Naive thymus-derived CD4-positive, alpha-beta T cell (primary cell): ENCODE results near the gene CHAT. TPM values are rescaled to one million over a fixed set of nuclear protein-coding genes. Genes with fewer than 3 reads are reported as not detected.

Experiments used
- ATAC-seq: fragments of 150-1000 bp; cut with Tn5 transposase; 2 replicates; pipeline ENCODE4 v1.10.0; 2021; ENCODE audit warnings: mild to moderate bottlenecking, moderate library complexity
- CTCF ChIA-PET: fragments of 350-600 bp; sonication (Branson Sonifier 250); formaldehyde crosslinking; loops from one replicate; lab custom pipeline; 2021; ENCODE audit warnings: antibody characterized with exemption; lab: Charles Lee
- POLR2A ChIA-PET: fragments of 350-600 bp; sonication (Branson Sonifier 250); formaldehyde crosslinking; loops from one replicate; lab custom pipeline; 2021; ENCODE audit warnings: antibody characterized with exemption, inconsistent platforms; lab: Charles Lee
- DNase-seq, 9 donors: peaks; one replicate each; pipeline versions ENCODE4 v3.0.0 to v3.0.0-alpha.2; 2020 to 2022; ENCODE audit warnings: mixed read lengths in 1 of 9
- H3K27ac ChIP-seq: one replicate; pipeline ENCODE4 v1.7.0; 2013; ENCODE audit warnings: mild to moderate bottlenecking, low read depth, low read length, moderate library complexity
- H3K27me3 ChIP-seq, 2 donors: one replicate each; pipeline ENCODE4 v1.7.0; 2013; ENCODE audit warnings: low read length in 2 of 2, mild to moderate bottlenecking in 2 of 2, moderate library complexity in 2 of 2; ENCODE audit not compliant: control insufficient read depth in 2 of 2, insufficient read depth in 2 of 2
- H3K36me3 ChIP-seq, 3 experiments: 1 replicate in 2 of 3; 2 replicates in 1 of 3; pipeline ENCODE4 v1.7.0; 2013; ENCODE audit warnings: low read length in 3 of 3, mild to moderate bottlenecking in 3 of 3, moderate library complexity in 1 of 3; ENCODE audit not compliant: insufficient read depth in 3 of 3, control insufficient read depth in 2 of 3
- H3K4me1 ChIP-seq, 2 donors: one replicate each; pipeline ENCODE4 v1.7.0; 2013; ENCODE audit warnings: low read length in 2 of 2, mild to moderate bottlenecking in 2 of 2, moderate library complexity in 1 of 2; ENCODE audit not compliant: control insufficient read depth in 2 of 2, insufficient read depth in 2 of 2
- H3K4me3 ChIP-seq: 2 replicates; pipeline ENCODE4 v1.7.0; 2013; ENCODE audit warnings: mild to moderate bottlenecking, low read length
- H3K9me3 ChIP-seq, 3 experiments: 1 replicate in 2 of 3; 2 replicates in 1 of 3; pipeline ENCODE4 v1.7.0; 2013; ENCODE audit warnings: low read length in 3 of 3; ENCODE audit not compliant: control insufficient read depth in 2 of 3
- H3K27ac Mint-ChIP-seq, 9 donors: one replicate each; pipeline ENCODE4 v1.8.0; 2020 to 2022; ENCODE audit warnings: mixed read lengths in 9 of 9, mild to moderate bottlenecking in 8 of 9, moderate library complexity in 5 of 9, inconsistent platforms in 2 of 9
- H3K27me3 Mint-ChIP-seq, 5 donors: one replicate each; pipeline ENCODE4 v1.8.0; 2021 to 2022; ENCODE audit warnings: mixed read lengths in 5 of 5, mild to moderate bottlenecking in 1 of 5
- H3K36me3 Mint-ChIP-seq, 5 donors: one replicate each; pipeline ENCODE4 v1.8.0; 2020 to 2022; ENCODE audit warnings: mixed read lengths in 5 of 5, mild to moderate bottlenecking in 3 of 5, inconsistent platforms in 1 of 5
- H3K4me1 Mint-ChIP-seq, 7 donors: one replicate each; pipeline ENCODE4 v1.8.0; 2020 to 2022; ENCODE audit warnings: mixed read lengths in 7 of 7, mild to moderate bottlenecking in 3 of 7, inconsistent platforms in 1 of 7
- H3K4me3 Mint-ChIP-seq, 10 donors: one replicate each; pipeline ENCODE4 v1.8.0; 2020 to 2022; ENCODE audit warnings: mild to moderate bottlenecking in 10 of 10, mixed read lengths in 10 of 10, moderate library complexity in 6 of 10, inconsistent platforms in 2 of 10
- H3K9me3 Mint-ChIP-seq, 11 donors: one replicate each; pipeline ENCODE4 v1.8.0; 2020 to 2022; ENCODE audit warnings: mixed read lengths in 11 of 11, mild to moderate bottlenecking in 4 of 11, inconsistent platforms in 1 of 11, moderate library complexity in 1 of 11
- intact Hi-C, 2 donors: fragments of 100-400 bp; cut with micrococcal nuclease; formaldehyde crosslinking; loops; one replicate each; pipeline ENCODE4 v1.15.1; 2023
- polyA plus RNA-seq, 2 donors: library from polyadenylated mRNA; unstranded; fragments of 300-500 nt; fragmentation: Illumina TruSeq; gene quantifications; one replicate each; pipeline ENCODE4 v1.2.3, GENCODE V29; 2021
- total RNA-seq, 6 experiments: library from RNA in 5 of 6; stranded (reverse) in 5 of 6; gene quantifications; 1 replicate in 5 of 6; 2 replicates in 1 of 6; pipeline ENCODE4 v1.2.3 and lab custom pipeline; 2021 to 2026

Gene CHAT
- total and polyA plus RNA-seq, 7 experiments from 2014 or later = not detected

DNA sequence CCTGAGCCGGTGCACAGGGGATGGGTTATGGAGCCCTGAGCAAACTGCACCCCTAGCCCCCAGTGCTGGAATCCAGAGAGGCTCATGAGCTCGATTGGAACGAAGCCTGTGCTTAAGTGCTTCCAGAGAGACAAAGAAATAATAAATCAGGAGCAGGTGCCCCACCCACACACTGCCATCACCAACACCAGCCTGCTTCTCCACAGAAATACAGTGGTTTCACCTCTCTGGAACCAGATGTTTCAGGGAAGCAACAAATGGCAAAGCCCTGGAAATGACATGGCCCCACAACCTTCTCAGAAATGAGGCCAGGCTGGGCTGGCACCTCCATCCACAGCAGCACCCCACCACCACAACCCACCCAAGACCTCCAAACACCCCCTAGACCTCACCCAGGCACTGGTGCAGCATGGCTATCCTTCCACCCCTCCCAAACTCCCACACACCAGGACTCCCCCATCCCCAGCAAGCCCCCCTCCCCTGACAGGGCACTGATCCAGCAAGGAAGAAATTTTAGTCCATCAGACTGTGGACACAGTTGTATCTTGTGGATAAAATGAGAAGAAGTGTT, 7.8 kb upstream of the CHAT start:
- Histone ChIP-seq H3K36me3 (no peaks in the 10 kb centered on the region), H3K9me3 (no peaks in the 10 kb centered on the region), H3K27ac (no peak overlapping the region), H3K4me3 (no peak overlapping the region), H3K4me1 (no peaks in the 10 kb centered on the region), H3K27me3 (peaks cover 0 to 4% of the 10 kb centered on the region in 2 donors)
- H3K4me3 Mint-ChIP-seq = no peak overlapping the region
- CTCF ChIA-PET = no interaction called here
- H3K36me3 Mint-ChIP-seq = peaks cover 0 to 12% (median 0%) of the 10 kb centered on the region in 5 donors
- peaks cover 39 to 74% (median 69%) of the 10 kb centered on the region in 5 donors for H3K27me3 Mint-ChIP-seq
- intact Hi-C loops = no loop called here
- DNase-seq = peak in 1 of 9 donors; percentile 3
- peaks cover 0 to 18% (median 8%) of the 10 kb centered on the region in 7 donors for H3K4me1 Mint-ChIP-seq
- H3K27ac Mint-ChIP-seq = peak overlapping the region in 1 of 9 donors; percentile 58
- POLR2A ChIA-PET = no interaction called here
- peaks cover 0 to 22% (median 6%) of the 10 kb centered on the region in 11 donors for H3K9me3 Mint-ChIP-seq
- ATAC-seq = no peak

DNA sequence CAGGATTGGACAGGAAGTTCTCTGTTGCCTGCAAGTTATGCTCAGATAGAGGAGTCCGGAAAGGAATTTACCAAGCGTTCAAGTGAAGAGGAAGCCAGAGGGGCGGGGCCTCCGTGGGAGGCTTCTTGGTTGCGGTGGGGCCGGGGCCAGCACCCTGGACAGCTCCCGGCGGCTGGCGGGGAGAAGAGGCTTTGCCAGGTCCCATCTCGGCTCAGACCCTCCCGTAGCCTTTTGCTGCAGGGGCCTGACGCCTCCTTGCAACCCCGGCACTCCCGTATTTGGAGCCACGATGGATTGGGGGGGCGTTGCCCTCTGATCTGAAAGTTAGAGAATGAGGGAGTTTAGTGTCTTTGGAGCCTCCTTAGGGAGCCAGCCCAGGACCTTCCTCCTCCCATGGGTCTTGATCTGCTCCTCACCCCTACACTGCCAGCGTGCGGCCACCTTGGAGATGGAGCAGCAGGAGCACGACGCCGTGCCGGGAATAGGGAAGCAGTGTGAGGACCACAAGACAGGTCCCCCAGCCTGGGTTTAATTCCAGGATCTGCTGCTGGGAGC, 6.8 kb upstream of the CHAT start:
- intact Hi-C loops = loop anchor here in 1 of 2 donors (1.0 kb wide), 2 partner anchors 155 to 209 kb away; partner anchors contain the start of gene OGDHL
- peak; percentile 26 to 86 (median 58) for DNase-seq
- POLR2A ChIA-PET = no interaction called here
- peaks cover 0 to 24% (median 8%) of the 10 kb centered on the region in 11 donors for H3K9me3 Mint-ChIP-seq
- peaks cover 49 to 76% (median 71%) of the 10 kb centered on the region in 5 donors for H3K27me3 Mint-ChIP-seq
- CTCF ChIA-PET = no interaction called here
- peak; percentile 82 for ATAC-seq
- Histone ChIP-seq H3K9me3 (no peaks in the 10 kb centered on the region), H3K4me3 (no peak overlapping the region), H3K27me3 (peaks cover 0 to 4% of the 10 kb centered on the region in 2 donors), H3K4me1 (no peaks in the 10 kb centered on the region), H3K36me3 (no peaks in the 10 kb centered on the region), H3K27ac (no peak overlapping the region)
- no peak overlapping the region for H3K27ac Mint-ChIP-seq
- H3K36me3 Mint-ChIP-seq = peaks cover 0 to 12% (median 0%) of the 10 kb centered on the region in 5 donors
- no peak overlapping the region for H3K4me3 Mint-ChIP-seq
- H3K4me1 Mint-ChIP-seq = peaks cover 4 to 18% (median 8%) of the 10 kb centered on the region in 7 donors

DNA sequence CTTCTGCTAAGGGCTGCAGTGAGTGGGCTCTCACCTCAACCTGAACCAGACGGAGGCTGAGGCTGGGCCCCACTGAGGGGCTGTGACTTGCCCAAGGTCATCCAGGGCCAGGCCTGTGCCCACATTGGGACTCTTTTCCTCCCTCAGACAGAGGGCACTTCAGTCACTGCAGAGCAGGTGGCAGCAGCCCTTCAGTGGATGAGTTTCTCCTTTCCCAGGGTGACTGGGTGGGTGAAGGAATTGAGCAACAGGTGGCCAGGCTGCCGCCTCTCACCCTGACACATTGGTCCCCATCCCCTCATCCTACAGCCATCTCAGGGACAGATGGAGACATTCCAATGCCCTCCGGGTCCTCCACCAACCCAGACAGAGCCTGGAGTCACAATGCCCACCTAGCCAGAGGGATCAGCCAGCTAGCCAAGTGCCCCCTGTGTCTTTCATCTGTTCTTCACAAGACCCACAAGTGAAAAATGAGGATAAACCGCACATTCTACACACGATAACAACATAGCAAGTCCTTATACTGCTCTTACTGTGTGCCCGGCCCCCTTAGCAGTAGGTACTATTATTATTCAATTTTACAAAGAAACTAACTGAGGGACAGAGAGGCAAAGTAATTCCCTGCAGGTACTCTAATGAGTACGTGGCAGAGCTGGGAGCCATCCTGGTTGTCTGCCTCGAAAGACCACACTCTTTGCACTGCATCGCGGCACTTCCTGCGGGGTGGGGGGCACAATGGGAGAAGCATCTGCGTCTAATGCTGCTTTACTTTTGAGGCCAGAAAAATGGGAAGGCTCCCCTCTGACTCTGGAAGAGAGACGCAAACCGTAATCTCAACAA, 5.5 kb upstream of the CHAT start:
- Mint-ChIP-seq H3K27ac (peak overlapping the region in 1 of 9 donors; percentile 7), H3K27me3 (peaks cover 62 to 76% (median 72%) of the 10 kb centered on the region in 5 donors), H3K9me3 (peaks cover 0 to 31% (median 11%) of the 10 kb centered on the region in 11 donors), H3K36me3 (peaks cover 0 to 15% (median 0%) of the 10 kb centered on the region in 5 donors), H3K4me1 (peaks cover 4 to 24% (median 11%) of the 10 kb centered on the region in 7 donors), H3K4me3 (peak overlapping the region in 2 of 10 donors; percentile 12 to 18)
- ChIA-PET CTCF (no interaction called here), POLR2A (no interaction called here)
- ATAC-seq (no peak), DNase-seq (no peak)
- peaks cover 4 to 5% of the 10 kb centered on the region in 2 donors for H3K27me3 ChIP-seq
- no peaks in the 10 kb centered on the region for H3K9me3 ChIP-seq
- H3K4me3 ChIP-seq = no peak overlapping the region
- H3K4me1 ChIP-seq = no peaks in the 10 kb centered on the region
- no peak overlapping the region for H3K27ac ChIP-seq
- intact Hi-C loops = no loop called here
- no peaks in the 10 kb centered on the region for H3K36me3 ChIP-seq

DNA sequence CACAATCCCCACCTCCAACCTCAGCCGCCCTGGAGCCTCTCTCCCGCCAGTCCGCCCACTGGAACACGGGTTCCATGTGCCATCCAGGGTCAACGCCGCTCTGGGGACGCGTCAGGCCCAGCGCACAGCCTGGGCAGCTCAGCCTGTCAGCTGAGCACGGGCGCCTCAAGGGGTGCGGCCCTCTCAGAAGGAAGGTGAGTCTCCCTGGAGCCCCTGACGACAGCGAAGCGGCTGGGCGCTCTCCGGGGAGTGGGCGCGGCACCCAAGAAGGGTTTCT, 4.9 kb upstream of the CHAT start:
- no peak for ATAC-seq
- CTCF ChIA-PET = no interaction called here
- DNase-seq = no peak
- Mint-ChIP-seq H3K27me3 (peaks cover 68 to 77% (median 72%) of the 10 kb centered on the region in 5 donors), H3K27ac (peak overlapping the region in 1 of 9 donors; percentile 33), H3K36me3 (peaks cover 0 to 15% (median 0%) of the 10 kb centered on the region in 5 donors), H3K4me1 (peaks cover 4 to 30% (median 12%) of the 10 kb centered on the region in 7 donors), H3K4me3 (peak overlapping the region in 1 of 10 donors; percentile 18), H3K9me3 (peaks cover 0 to 34% (median 13%) of the 10 kb centered on the region in 11 donors)
- intact Hi-C loops = no loop called here
- H3K27ac ChIP-seq = no peak overlapping the region
- no peak overlapping the region for H3K4me3 ChIP-seq
- H3K27me3 ChIP-seq = peaks cover 5 to 8% of the 10 kb centered on the region in 2 donors
- POLR2A ChIA-PET = no interaction called here
- H3K9me3 ChIP-seq = no peaks in the 10 kb centered on the region
- H3K4me1 ChIP-seq = no peaks in the 10 kb centered on the region
- H3K36me3 ChIP-seq = no peaks in the 10 kb centered on the region

DNA sequence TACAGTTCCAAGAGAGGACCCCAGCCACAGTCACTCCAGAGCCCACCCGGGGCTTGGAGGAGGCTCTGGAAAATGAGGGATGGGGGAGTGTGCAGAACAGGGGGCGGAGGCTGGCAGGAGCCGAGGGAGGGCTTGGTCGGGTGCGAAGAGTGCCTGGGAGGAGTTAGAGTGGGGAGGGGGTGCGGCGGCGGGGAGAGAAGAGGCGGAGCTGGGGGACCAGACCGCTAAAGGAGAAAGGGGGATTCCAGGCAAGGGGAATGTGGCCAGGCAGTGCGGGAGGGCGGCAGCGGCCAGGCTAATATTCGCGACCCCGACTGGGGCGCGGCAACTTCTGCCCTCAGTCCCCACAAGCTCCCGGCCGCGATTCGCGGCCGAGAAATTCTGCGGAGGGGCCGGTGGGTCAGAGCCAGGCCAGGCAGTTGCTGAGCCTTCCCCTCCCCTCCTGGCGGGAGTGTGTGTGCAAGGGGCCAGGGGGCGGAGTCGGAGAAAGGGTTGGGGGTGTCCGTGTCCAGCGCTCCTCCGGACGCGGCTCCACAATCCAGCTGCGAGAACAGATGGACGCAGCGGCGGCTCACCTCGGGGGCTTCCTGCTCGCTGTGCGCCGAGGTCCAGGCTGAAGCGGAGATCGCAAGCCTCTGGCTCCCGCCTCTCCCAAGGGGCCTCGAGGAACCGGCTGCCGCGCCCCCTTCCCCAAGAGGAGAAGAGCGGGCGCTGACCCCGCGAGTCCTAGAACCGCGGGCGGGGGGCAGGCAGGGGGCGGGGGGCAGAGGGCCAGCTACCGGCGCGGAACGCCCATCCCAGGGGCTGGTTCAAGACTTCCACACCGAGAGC, 4.3 kb upstream of the CHAT start:
- H3K36me3 Mint-ChIP-seq = peaks cover 0 to 15% (median 0%) of the 10 kb centered on the region in 5 donors
- ATAC-seq (no peak), DNase-seq (no peak)
- Histone ChIP-seq H3K4me1 (no peaks in the 10 kb centered on the region), H3K27me3 (peaks cover 5 to 9% of the 10 kb centered on the region in 2 donors), H3K4me3 (no peak overlapping the region), H3K27ac (no peak overlapping the region), H3K9me3 (no peaks in the 10 kb centered on the region), H3K36me3 (no peaks in the 10 kb centered on the region)
- intact Hi-C loops = no loop called here
- peaks cover 4 to 30% (median 12%) of the 10 kb centered on the region in 7 donors for H3K4me1 Mint-ChIP-seq
- ChIA-PET CTCF (no interaction called here), POLR2A (no interaction called here)
- peak overlapping the region in 1 of 10 donors; percentile 18 for H3K4me3 Mint-ChIP-seq
- peak overlapping the region in 1 of 9 donors; percentile 33 for H3K27ac Mint-ChIP-seq
- H3K27me3 Mint-ChIP-seq = peaks cover 65 to 75% (median 69%) of the 10 kb centered on the region in 5 donors
- peaks cover 0 to 34% (median 13%) of the 10 kb centered on the region in 11 donors for H3K9me3 Mint-ChIP-seq

DNA sequence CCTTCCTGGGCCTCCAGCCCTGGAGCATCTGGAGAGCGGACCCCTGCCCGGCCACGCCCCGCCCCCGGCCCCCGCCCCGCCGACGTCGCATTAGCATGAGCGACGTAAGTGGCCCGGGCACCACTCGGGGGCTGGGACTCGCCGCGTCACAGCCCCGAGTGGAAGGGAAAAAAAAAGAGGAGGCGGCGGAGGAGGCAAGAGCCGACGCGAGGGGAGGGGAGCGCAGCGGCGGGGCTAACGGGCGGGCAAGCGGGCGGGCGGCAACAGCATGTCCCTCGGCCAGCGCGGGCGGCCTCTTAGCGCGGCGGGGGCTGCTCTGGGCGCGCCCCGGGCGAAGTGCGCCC, 3.8 kb upstream of the CHAT start, which contains the start of gene SLC18A3:
Gene SLC18A3, plus strand, starts transcription at position 197 of the 344 bp plus-strand sequence. CDS start 431 bp downstream, outside the sequence.
- Histone ChIP-seq H3K27ac (no peak within 1 kb of the TSS), H3K4me1 (no peaks in the 10 kb centered on the region), H3K27me3 (peaks cover 5 to 9% of the 10 kb centered on the region in 2 donors), H3K9me3 (no peaks in the 10 kb centered on the region), H3K4me3 (no peak within 1 kb of the TSS), H3K36me3 (no peaks in the 10 kb centered on the region)
- Mint-ChIP-seq H3K4me3 (peak within 1 kb of the TSS in 1 of 10 donors; percentile 18), H3K9me3 (peaks cover 0 to 30% (median 10%) of the 10 kb centered on the region in 11 donors), H3K27ac (peak within 1 kb of the TSS in 1 of 9 donors; percentile 33), H3K36me3 (peaks cover 0 to 11% (median 0%) of the 10 kb centered on the region in 5 donors), H3K27me3 (peaks cover 63 to 76% (median 69%) of the 10 kb centered on the region in 5 donors), H3K4me1 (peaks cover 4 to 30% (median 13%) of the 10 kb centered on the region in 7 donors)
- DNase-seq (no peak), ATAC-seq (no peak)
- CTCF ChIA-PET = no interaction called here
- intact Hi-C loops = no loop called here
- POLR2A ChIA-PET = no interaction called here
